PC-9 (cell line): ENCODE results near the gene IFT22. TPM values are rescaled to one million over a fixed set of nuclear protein-coding genes. Genes with fewer than 3 reads are reported as not detected.

Experiments
- BruUV-seq: library from RNA; stranded (reverse); fragments of 400-500 nt; replicated peaks from 2 replicates; lab custom pipeline; 2021; lab: Mats Ljungman, UMichigan
- CTCF ChIA-PET: fragments of 300-600 bp; sonication (Branson Sonifier 250); formaldehyde crosslinking; loops from one replicate; lab custom pipeline; 2022; ENCODE audit warnings: antibody characterized with exemption; lab: Charles Lee
- POLR2A ChIA-PET: fragments of 300-600 bp; sonication (Branson Sonifier 250); formaldehyde crosslinking; loops from one replicate; lab custom pipeline; 2022; ENCODE audit warnings: antibody characterized with exemption; ENCODE audit not compliant: unreplicated experiment; lab: Charles Lee
- DNase-seq, 2 experiments: peaks; one replicate each; pipeline versions ENCODE4 v3.0.0 to v3.0.0-alpha.2; 2015 to 2022; ENCODE audit warnings: mixed read lengths in 1 of 2
- H2AFZ ChIP-seq: fragments of 200-600 bp; sonication (generic); 2 replicates; pipeline ENCODE4 v1.8.1; 2017; ENCODE audit warnings: antibody characterized with exemption
- H3F3A ChIP-seq: fragments of 200-600 bp; sonication (generic); 2 replicates; pipeline ENCODE4 v1.8.1; 2017; ENCODE audit warnings: antibody characterized with exemption, mild to moderate bottlenecking, low read depth; ENCODE audit not compliant: insufficient read depth
- H3K27ac ChIP-seq: fragments of 200-600 bp; sonication (generic); 2 replicates; pipeline ENCODE4 v1.6.1; 2016; ENCODE audit warnings: mixed run types
- H3K27me3 ChIP-seq: fragments of 200-600 bp; sonication (generic); 2 replicates; pipeline ENCODE4 v1.6.1; 2016; ENCODE audit warnings: low read depth, mixed run types; ENCODE audit not compliant: insufficient read depth
- H3K36me3 ChIP-seq: fragments of 200-600 bp; sonication (generic); 2 replicates; pipeline ENCODE4 v1.6.1; 2016; ENCODE audit warnings: low read depth, mixed run types
- H3K4me1 ChIP-seq: fragments of 200-600 bp; sonication (generic); replicated peaks from 2 replicates; pipeline ENCODE4 v1.6.1; 2016; ENCODE audit warnings: mixed run types; ENCODE audit not compliant: insufficient read depth
- H3K4me2 ChIP-seq: fragments of 200-600 bp; sonication (generic); 2 replicates; pipeline ENCODE4 v1.6.1; 2017; ENCODE audit warnings: mixed run types
- H3K4me3 ChIP-seq: fragments of 200-600 bp; sonication (generic); 2 replicates; pipeline ENCODE4 v1.6.1; 2016; ENCODE audit warnings: mixed run types
- H3K79me2 ChIP-seq: fragments of 200-600 bp; sonication (generic); 2 replicates; pipeline ENCODE4 v1.6.1; 2017; ENCODE audit warnings: low read depth, mixed run types
- H3K9me2 ChIP-seq: fragments of 200-600 bp; sonication (generic); 2 replicates; pipeline ENCODE4 v1.8.1; 2017; ENCODE audit warnings: mild to moderate bottlenecking; ENCODE audit not compliant: insufficient read depth
- H3K9me3 ChIP-seq: fragments of 200-600 bp; sonication (generic); 2 replicates; pipeline ENCODE4 v1.8.1; 2016; ENCODE audit warnings: low read depth; ENCODE audit not compliant: insufficient read depth
- H4K20me1 ChIP-seq: fragments of 200-600 bp; sonication (generic); 2 replicates; pipeline ENCODE4 v1.8.1; 2017; ENCODE audit not compliant: insufficient read depth
- CTCF ChIP-seq: fragments of 200-600 bp; sonication (generic); conservative IDR thresholded peaks from 2 replicates; pipeline ENCODE4 v1.6.1; 2017; ENCODE audit warnings: mixed run types, antibody characterized with exemption, mild to moderate bottlenecking, moderate library complexity
- EZH2 ChIP-seq: fragments of 200-600 bp; sonication (generic); IDR thresholded peaks from 2 replicates; pipeline ENCODE4 v1.8.0; 2017; ENCODE audit warnings: antibody characterized with exemption, low read depth
- intact Hi-C: fragments of 100-400 bp; cut with micrococcal nuclease; formaldehyde crosslinking; loops from one replicate; pipeline ENCODE4 v1.10.0; 2022; ENCODE audit not compliant: unreplicated experiment
- total RNA-seq: library from RNA; stranded (reverse); gene quantifications from 2 replicates; pipeline ENCODE4 v1.2.3, GENCODE V29; 2021

Gene IFT22
- total RNA-seq, 1 experiment from 2014 or later = 53.0 TPM

GRCh38 chr7:101308245-101309085 lies 13.1 kb downstream of the IFT22 start:
- no TSS peak for BruUV-seq
- ChIA-PET POLR2A (interaction anchor here (0.6 to 0.9 kb wide), 9 partner anchors 11 to 846 kb away, joined by 3 to 11 read pairs (median 4); no protein-coding TSS in a partner anchor), CTCF (interaction anchor here (0.6 to 1.5 kb wide), 7 partner anchors 15 to 619 kb away, joined by 3 to 10 read pairs (median 4); no protein-coding TSS in a partner anchor)
- peak; percentile 74 to 76 for DNase-seq
- peaks cover 7% of the 10 kb centered on the region; the same call in 1 of the 2 replicates for H3K79me2 ChIP-seq
- no peaks in the 10 kb centered on the region for H4K20me1 ChIP-seq
- H3K36me3 ChIP-seq = 0 out of 2 replicates have a peak, but pooled peaks cover 10% of the 10 kb centered on the region
- H2AFZ ChIP-seq = peak overlapping the region; percentile 88
- H3K4me3 ChIP-seq = peak overlapping the region; percentile 95
- no peaks in the 10 kb centered on the region for H3K4me1 ChIP-seq
- H3K9me3 ChIP-seq = no peaks in the 10 kb centered on the region
- TF ChIP-seq CTCF (no peak), EZH2 (no peak)
- H3K4me2 ChIP-seq = peak overlapping the region; percentile 92
- H3K9me2 ChIP-seq = no peaks in the 10 kb centered on the region
- H3K27me3 ChIP-seq = no peaks in the 10 kb centered on the region
- H3K27ac ChIP-seq = no peak overlapping the region
- peaks cover 9% of the 10 kb centered on the region; the same call in 1 of the 2 replicates for H3F3A ChIP-seq
- intact Hi-C loops = no loop called here

- TF ChIP-seq CTCF (no peak), EZH2 (no peak)
- Histone ChIP-seq H3K4me2 (no peak overlapping the region), H3K9me2 (no peaks in the 10 kb centered on the region), H3F3A (peaks cover 7% of the 10 kb centered on the region; the same call in 1 of the 2 replicates), H4K20me1 (no peaks in the 10 kb centered on the region), H3K9me3 (no peaks in the 10 kb centered on the region), H3K4me1 (no peaks in the 10 kb centered on the region), H3K79me2 (peaks cover 7% of the 10 kb centered on the region; the same call in 1 of the 2 replicates), H3K36me3 (0 out of 2 replicates have a peak, but pooled peaks cover 8% of the 10 kb centered on the region), H2AFZ (no peak overlapping the region), H3K4me3 (no peak overlapping the region), H3K27ac (no peak overlapping the region), H3K27me3 (peaks cover 4% of the 10 kb centered on the region; the same call in 1 of the 2 replicates)
- POLR2A ChIA-PET = no interaction called here
- intact Hi-C loops = no loop called here
- CTCF ChIA-PET = no interaction called here
- no TSS peak for BruUV-seq
- DNase-seq = no peak
Observed at GRCh38 chr7:101306307-101306706, 15.3 kb downstream of the IFT22 start.

DNA sequence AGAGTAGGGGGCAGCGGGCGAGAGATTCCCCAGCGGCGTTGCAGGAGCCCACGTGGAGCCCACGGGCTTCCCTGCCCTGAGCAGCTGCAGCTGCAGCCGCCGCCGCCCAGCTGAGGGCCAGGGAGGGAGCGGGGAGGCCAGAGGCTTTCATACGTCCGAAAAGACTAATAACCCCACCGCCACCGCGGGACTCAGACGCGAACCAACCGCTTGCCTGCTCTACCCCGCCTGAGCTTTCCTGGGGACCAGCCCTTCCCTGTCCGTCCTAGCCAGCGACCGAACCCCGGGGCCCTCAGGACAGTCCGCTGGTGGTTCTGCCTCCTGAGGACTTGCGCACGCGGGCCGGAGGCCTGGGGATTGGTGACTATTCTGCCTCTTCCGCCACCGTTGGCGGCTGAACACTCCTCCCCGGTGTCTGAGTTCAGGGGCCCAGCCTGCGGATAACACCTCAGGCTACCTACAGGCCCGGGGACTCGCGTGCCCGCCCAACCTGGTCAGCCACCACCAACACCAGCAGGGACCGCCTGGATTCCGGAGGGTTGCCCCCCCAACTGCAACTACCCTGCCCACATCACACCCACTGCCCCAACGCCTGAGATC lies 18.4 kb downstream of the IFT22 start:
- no peaks in the 10 kb centered on the region for H3K9me2 ChIP-seq
- peaks cover 6% of the 10 kb centered on the region; the same call in 1 of the 2 replicates for H3F3A ChIP-seq
- CTCF ChIA-PET = no interaction called here
- no peaks in the 10 kb centered on the region; the same call in 1 of the 2 replicates for H3K79me2 ChIP-seq
- no peaks in the 10 kb centered on the region for H3K36me3 ChIP-seq
- no peak for TF ChIP-seq EZH2
- TF ChIP-seq CTCF = no peak
- peaks cover 14% of the 10 kb centered on the region for H3K27me3 ChIP-seq
- H3K27ac ChIP-seq = no peak overlapping the region
- no peak overlapping the region for H3K4me3 ChIP-seq
- POLR2A ChIA-PET = no interaction called here
- no TSS peak for BruUV-seq
- no peaks in the 10 kb centered on the region for H3K4me1 ChIP-seq
- no peaks in the 10 kb centered on the region for H4K20me1 ChIP-seq
- no peak overlapping the region for H2AFZ ChIP-seq
- peaks cover 3% of the 10 kb centered on the region; the same call in 1 of the 2 replicates for H3K9me3 ChIP-seq
- no peak overlapping the region for H3K4me2 ChIP-seq
- no peak for DNase-seq
- intact Hi-C loops = no loop called here
